Endothelial cell of hepatic sinusoid (primary cell): ENCODE results near the gene PTPRD.

Experiments
- in situ Hi-C: cut with HindIII; loops from 2 replicates; pipeline ENCODE4 v1.10.0; 2017; ENCODE audit warnings: low sequenced_read_pairs

Gene PTPRD

GRCh38 chr9:8683496-8683895, 1929.3 kb downstream of the PTPRD start:
- in situ Hi-C loops = no loop called here

- in situ Hi-C loops = no loop called here
These were observed 1932.1 kb downstream of the PTPRD start for GRCh38 chr9:8680658-8681057.

- in situ Hi-C loops = no loop called here
These were observed 1932.6 kb downstream of the PTPRD start for GRCh38 chr9:8680157-8680556.

- in situ Hi-C loops = no loop called here
These were observed 1933.4 kb downstream of the PTPRD start for GRCh38 chr9:8679371-8679822.

- in situ Hi-C loops = no loop called here
These were observed 1935.1 kb downstream of the PTPRD start for GRCh38 chr9:8677741-8678140.

GRCh38 chr9:8674536-8674935, 1938.3 kb downstream of the PTPRD start:
- in situ Hi-C loops = no loop called here

- in situ Hi-C loops = no loop called here
These were observed 1939.0 kb downstream of the PTPRD start for GRCh38 chr9:8673830-8674229.

- in situ Hi-C loops = no loop called here
These were observed 1942.1 kb downstream of the PTPRD start for GRCh38 chr9:8670751-8671150.

- in situ Hi-C loops = no loop called here
These were observed 1944.1 kb downstream of the PTPRD start for GRCh38 chr9:8668751-8669150.

- in situ Hi-C loops = no loop called here
These were observed 1944.6 kb downstream of the PTPRD start for GRCh38 chr9:8668231-8668630.

GRCh38 chr9:8666060-8666459, 1946.7 kb downstream of the PTPRD start:
- in situ Hi-C loops = no loop called here

- in situ Hi-C loops = no loop called here
These were observed 1952.4 kb downstream of the PTPRD start for GRCh38 chr9:8660383-8660782.

- in situ Hi-C loops = no loop called here
These were observed 1953.7 kb downstream of the PTPRD start for GRCh38 chr9:8659108-8659507.

GRCh38 chr9:8655071-8655470, 1957.7 kb downstream of the PTPRD start:
- in situ Hi-C loops = no loop called here

- in situ Hi-C loops = no loop called here
These were observed 1958.9 kb downstream of the PTPRD start for GRCh38 chr9:8653855-8654254.

GRCh38 chr9:8653111-8653510, 1959.7 kb downstream of the PTPRD start:
- in situ Hi-C loops = no loop called here

GRCh38 chr9:8652255-8652654, 1960.5 kb downstream of the PTPRD start:
- in situ Hi-C loops = no loop called here

- in situ Hi-C loops = no loop called here
These were observed 1961.0 kb downstream of the PTPRD start for GRCh38 chr9:8651846-8652215.

- in situ Hi-C loops = no loop called here
These were observed 1961.5 kb downstream of the PTPRD start for GRCh38 chr9:8651070-8651845.

GRCh38 chr9:8649807-8650206, 1963.0 kb downstream of the PTPRD start:
- in situ Hi-C loops = no loop called here

GRCh38 chr9:8649160-8649559, 1963.6 kb downstream of the PTPRD start:
- in situ Hi-C loops = no loop called here

- in situ Hi-C loops = no loop called here
These were observed 1964.4 kb downstream of the PTPRD start for GRCh38 chr9:8648271-8648845.

- in situ Hi-C loops = no loop called here
These were observed 1965.0 kb downstream of the PTPRD start for GRCh38 chr9:8647824-8648223.
